Ectodermal cell (in vitro differentiated cells): Measurements from ENCODE around the gene HCFC1R1.

Experiments
- H3K27ac ChIP-seq: 2 replicates; pipeline ENCODE4 v1.7.0; 2013; ENCODE audit warnings: mild to moderate bottlenecking, low read depth, low read length; ENCODE audit not compliant: insufficient read depth, poor library complexity, severe bottlenecking
- H3K27me3 ChIP-seq: 2 replicates; pipeline ENCODE4 v1.7.0; 2013; ENCODE audit warnings: mild to moderate bottlenecking, low read length; ENCODE audit not compliant: insufficient read depth, control insufficient read depth, poor library complexity, severe bottlenecking
- H3K36me3 ChIP-seq: one replicate; pipeline ENCODE4 v1.7.0; 2013; ENCODE audit warnings: low read length; ENCODE audit not compliant: control insufficient read depth, insufficient read depth
- H3K4me1 ChIP-seq: one replicate; pipeline ENCODE4 v1.7.0; 2013; ENCODE audit warnings: low read length; ENCODE audit not compliant: control insufficient read depth, insufficient read depth
- H3K4me3 ChIP-seq: 2 replicates; pipeline ENCODE4 v1.7.0; 2013; ENCODE audit warnings: low read depth, low read length, control low read depth; ENCODE audit not compliant: insufficient read depth
- H3K9me3 ChIP-seq: 2 replicates; pipeline ENCODE4 v1.7.0; 2013; ENCODE audit warnings: mild to moderate bottlenecking, low read length, moderate library complexity; ENCODE audit not compliant: control insufficient read depth
- whole genome bisulfite sequencing, 2 experiments: methylation state at CpG; one replicate each; pipeline ENCODE4 v1.1.7; 2013; ENCODE audit warnings: missing lambda C conversion rate in 2 of 2; 5-methylcytosine and 5-hydroxymethylcytosine counted together

The HCFC1R1 gene

DNA sequence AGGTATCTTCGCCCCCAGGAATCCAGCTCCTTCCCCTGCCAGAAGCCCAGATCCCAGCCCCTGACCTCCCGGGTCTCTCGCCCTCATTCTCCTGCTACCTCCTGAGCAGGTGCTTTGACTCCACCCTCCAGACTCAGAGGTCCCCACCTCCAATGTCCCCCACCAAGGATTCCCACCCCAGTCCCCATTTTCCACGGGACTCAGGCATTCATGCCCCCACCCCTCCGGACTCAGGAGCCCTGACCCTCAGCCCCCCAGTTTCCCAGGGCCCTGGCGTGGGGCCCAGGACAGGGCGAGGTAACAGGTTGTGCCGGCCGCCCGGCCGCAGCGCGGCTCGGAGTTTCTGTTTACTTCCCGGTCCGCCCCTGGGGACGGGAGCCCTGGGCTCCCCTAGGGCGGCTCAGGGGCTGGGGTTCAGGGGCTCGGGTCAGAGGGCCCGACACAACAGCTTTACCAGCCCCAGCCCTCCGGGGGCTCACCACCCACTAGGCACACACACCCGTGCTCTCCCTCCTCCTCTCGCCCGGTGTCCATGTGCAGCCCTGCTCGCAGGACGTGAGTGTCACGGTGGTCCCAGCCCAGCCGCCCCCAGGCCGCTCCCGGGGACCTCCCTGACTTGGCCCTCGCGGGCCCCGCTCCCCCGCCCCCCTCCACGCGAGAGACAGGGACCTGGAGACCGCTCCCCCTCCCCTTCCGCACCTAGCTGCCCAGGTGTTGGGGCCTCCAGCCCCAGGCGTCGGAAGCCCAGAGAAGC lies 12.4 kb upstream of the HCFC1R1 start:
- Histone ChIP-seq H3K36me3 (no peaks in the 10 kb centered on the region), H3K27me3 (peaks cover 74% of the 10 kb centered on the region), H3K27ac (no peak overlapping the region), H3K4me1 (no peaks in the 10 kb centered on the region), H3K9me3 (no peaks in the 10 kb centered on the region), H3K4me3 (no peak overlapping the region)
- 9 to 10% methylated on average over 40 of the region's 40 CpGs for WGBS, 2 experiments

DNA sequence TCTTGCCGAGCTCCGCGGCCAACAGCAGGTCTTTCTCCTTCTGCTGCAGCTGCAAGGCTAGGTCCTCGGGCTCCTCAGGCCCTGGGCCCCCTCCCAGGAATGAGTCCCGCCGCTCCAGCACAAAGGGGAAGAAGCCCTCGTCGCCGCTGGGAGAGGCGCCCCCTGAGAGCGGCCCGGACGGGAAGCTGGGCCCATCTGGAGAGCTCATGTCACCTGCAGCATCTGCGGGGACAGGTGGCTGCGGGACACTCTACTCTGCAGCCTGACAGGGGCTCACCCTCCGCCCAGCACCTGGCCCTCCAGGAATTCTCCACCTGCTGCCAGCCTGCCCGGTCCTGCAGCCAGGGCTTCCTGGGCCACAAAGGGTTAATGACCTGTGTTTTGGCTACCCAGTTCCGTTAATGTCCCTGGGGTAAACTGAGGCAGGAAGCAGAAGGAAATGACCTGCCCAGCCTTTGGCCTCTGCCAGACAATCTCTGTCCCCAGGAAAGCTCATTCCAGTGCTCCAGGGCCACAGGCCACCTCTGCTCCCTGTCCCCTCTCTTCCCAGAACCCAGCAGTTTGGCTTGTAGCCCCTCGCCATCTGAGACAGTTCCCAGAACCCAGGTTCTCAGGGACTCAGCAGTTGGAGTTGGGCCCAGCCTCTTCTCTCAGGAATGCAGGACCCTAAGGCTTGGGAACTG lies 11.7 kb upstream of the HCFC1R1 start:
- H3K27me3 ChIP-seq = peaks cover 80% of the 10 kb centered on the region
- H3K27ac ChIP-seq = no peak overlapping the region
- WGBS, 2 experiments = 64 to 65% methylated on average over 19 of the region's 19 CpGs
- H3K4me1 ChIP-seq = no peaks in the 10 kb centered on the region
- H3K36me3 ChIP-seq = no peaks in the 10 kb centered on the region
- H3K4me3 ChIP-seq = no peak overlapping the region
- H3K9me3 ChIP-seq = no peaks in the 10 kb centered on the region

GRCh38 chr16:3032624-3033023 lies 8.9 kb upstream of the HCFC1R1 start:
- Histone ChIP-seq H3K4me1 (no peaks in the 10 kb centered on the region), H3K27me3 (peaks cover 80% of the 10 kb centered on the region), H3K4me3 (no peak overlapping the region), H3K36me3 (no peaks in the 10 kb centered on the region), H3K27ac (no peak overlapping the region), H3K9me3 (no peaks in the 10 kb centered on the region)
- 74 to 75% methylated on average over 7 of the region's 7 CpGs for WGBS, 2 experiments

DNA sequence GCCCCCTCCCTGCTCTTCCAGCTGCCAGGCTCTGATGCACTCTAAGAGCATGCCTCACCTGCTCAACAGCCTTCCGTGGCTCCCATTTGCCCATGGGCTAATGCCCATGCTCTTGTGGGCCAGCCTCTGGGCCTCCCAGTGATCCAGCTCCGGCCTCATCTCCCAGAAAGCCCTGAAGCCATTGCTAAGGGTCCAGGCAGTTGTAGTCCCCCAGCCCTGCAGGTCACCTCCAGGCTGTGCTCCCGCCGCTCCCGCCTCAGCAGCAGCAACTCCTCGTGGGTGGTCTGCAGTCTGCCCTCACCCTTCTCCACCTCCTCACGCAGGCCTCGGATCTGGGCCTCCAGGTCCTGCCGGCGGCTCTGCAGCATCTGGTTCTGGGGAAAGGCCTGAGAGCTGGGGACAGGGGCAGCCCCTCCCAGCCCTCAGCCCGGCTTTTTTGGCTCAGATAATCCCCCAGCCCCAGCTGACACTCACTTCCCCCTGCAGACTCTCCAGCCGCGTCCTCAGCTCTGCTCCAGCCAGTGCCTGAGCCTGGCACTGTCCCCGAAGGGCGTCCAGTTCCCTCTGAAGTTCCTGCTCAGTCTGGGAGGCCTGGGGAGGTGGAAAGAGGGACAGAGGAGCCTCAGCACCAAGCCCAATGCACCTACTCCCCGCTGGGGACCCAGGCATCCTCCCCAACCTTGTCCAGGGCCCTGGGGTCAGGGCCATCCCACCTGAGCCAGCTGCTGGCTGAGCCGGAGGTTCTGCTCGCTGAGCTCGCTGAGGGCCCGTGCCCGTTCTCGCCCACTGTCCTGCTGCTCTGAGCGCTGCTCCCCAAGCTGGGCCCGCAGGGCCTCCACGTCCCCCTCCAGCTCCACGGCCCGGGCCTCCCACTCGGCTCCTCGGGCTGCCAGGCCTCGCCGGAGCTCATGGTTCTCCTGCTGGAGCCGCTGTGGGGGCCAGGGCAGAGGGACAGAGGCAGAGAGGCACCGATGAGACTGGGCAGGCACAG lies 6.8 kb upstream of the HCFC1R1 start:
- Histone ChIP-seq H3K27me3 (peaks cover 59% of the 10 kb centered on the region), H3K27ac (no peak overlapping the region), H3K9me3 (no peaks in the 10 kb centered on the region), H3K4me1 (no peaks in the 10 kb centered on the region), H3K36me3 (peaks cover 14% of the 10 kb centered on the region), H3K4me3 (no peak overlapping the region)
- WGBS, 2 experiments = 85 to 87% methylated on average over 33 of the region's 33 CpGs

- peaks cover 51% of the 10 kb centered on the region for H3K27me3 ChIP-seq
- whole genome bisulfite sequencing, 2 experiments = 78 to 79% methylated on average over 59 of the region's 59 CpGs
- no peak overlapping the region for H3K4me3 ChIP-seq
Observed at GRCh38 chr16:3029491-3030221, 5.9 kb upstream of the HCFC1R1 start.

GRCh38 chr16:3028716-3029319 lies 5.1 kb upstream of the HCFC1R1 start:
- Histone ChIP-seq H3K27me3 (peaks cover 43% of the 10 kb centered on the region), H3K27ac (no peak overlapping the region), H3K36me3 (peaks cover 17% of the 10 kb centered on the region), H3K9me3 (no peaks in the 10 kb centered on the region), H3K4me1 (no peaks in the 10 kb centered on the region), H3K4me3 (no peak overlapping the region)
- 64 to 68% methylated on average over 15 of the region's 15 CpGs for WGBS, 2 experiments

More at GRCh38 chr16:3029491-3030221, 5.9 kb upstream of the HCFC1R1 start:
- H3K9me3 ChIP-seq = no peaks in the 10 kb centered on the region
- H3K36me3 ChIP-seq = peaks cover 17% of the 10 kb centered on the region
- H3K27ac ChIP-seq = no peak overlapping the region
- H3K4me1 ChIP-seq = no peaks in the 10 kb centered on the region

GRCh38 chr16:3027983-3028715 lies 4.4 kb upstream of the HCFC1R1 start:
- WGBS, 2 experiments = 6% methylated on average over 58 of the region's 58 CpGs
- peaks cover 4% of the 10 kb centered on the region for H3K4me1 ChIP-seq
- peak overlapping the region; percentile 20 for H3K4me3 ChIP-seq
- peaks cover 39% of the 10 kb centered on the region for H3K27me3 ChIP-seq
- peak overlapping the region; percentile 26 for H3K27ac ChIP-seq
- no peaks in the 10 kb centered on the region for H3K9me3 ChIP-seq
- peaks cover 17% of the 10 kb centered on the region for H3K36me3 ChIP-seq

- H3K36me3 ChIP-seq = peaks cover 17% of the 10 kb centered on the region
- WGBS, 2 experiments = 87 to 96% methylated on average over 8 of the region's 8 CpGs
- H3K4me1 ChIP-seq = peaks cover 11% of the 10 kb centered on the region
- H3K4me3 ChIP-seq = no peak overlapping the region
- no peak overlapping the region for H3K27ac ChIP-seq
- no peaks in the 10 kb centered on the region for H3K9me3 ChIP-seq
- peaks cover 35% of the 10 kb centered on the region for H3K27me3 ChIP-seq
Observed at GRCh38 chr16:3027489-3027795, 3.7 kb upstream of the HCFC1R1 start.
